ENCODE data around the gene DNAJC25. TPM values are rescaled to one million over a fixed set of nuclear protein-coding genes. Genes with fewer than 3 reads are reported as not detected.

Gene DNAJC25
- total and polyA plus RNA-seq, 2 of the 13 experiments (the other 11 are each of a cell fraction or from before 2014, with no cell fraction given) = 5.7 to 10.2 TPM

- H2AFZ ChIP-seq (ENCODE audit: low read length) = no peak overlapping the region
- H3K79me2 ChIP-seq (ENCODE audit: insufficient read depth, low read length) = peaks cover 10% of the 10 kb centered on the region
- ChIA-PET POLR2A (no interaction called here), CTCF (ENCODE audit: low intra/inter-chr PET ratio, low total read pairs) (no interaction called here)
- in situ Hi-C loops (cut with HindIII; ENCODE audit: extremely low pct_ligation_motif_present, low pct_unique_long_range_greater_than_20kb) = no loop called here
- no peak overlapping the region for H3K4me3 ChIP-seq (replicated peaks in 1 of 3; ENCODE audit: insufficient read depth in 1 of 3, low read depth in 2 of 3, low read length in 3 of 3)
- H3K4me2 ChIP-seq (ENCODE audit: low read depth, low read length) = no peak overlapping the region
- 37% methylated on average over 8 of the region's 8 CpGs for WGBS (ENCODE audit: low lambda C conversion rate)
- H4K20me1 ChIP-seq (ENCODE audit: insufficient read depth, low read length) = 0 out of 2 replicates have a peak, but pooled peaks cover 4% of the 10 kb centered on the region
- ATAC-seq (no peak), DNase-seq (ENCODE audit: low spot score) (no peak), FAIRE-seq (no peak)
- no peaks in the 10 kb centered on the region for H3K36me3 ChIP-seq (replicated peaks in 1 of 2; ENCODE audit: control insufficient read depth in 1 of 2, insufficient read depth in 2 of 2, low read length in 2 of 2)
- no peak overlapping the region for H3K9ac ChIP-seq (ENCODE audit: insufficient read depth, low read depth, low read length)
- H3K27ac ChIP-seq (ENCODE audit: extremely low read length, insufficient read depth, low read length) = no peak overlapping the region
- no peaks in the 10 kb centered on the region for H3K9me3 ChIP-seq (ENCODE audit: low read length)
- BruUV-seq (replicated peaks) = no TSS peak
- H3K27me3 ChIP-seq (ENCODE audit: control insufficient read depth in 1 of 2, insufficient read depth in 2 of 2, low read length in 2 of 2) = no peaks in the 10 kb centered on the region; a peak in 1 of 5 replicates
- intact Hi-C loops (cut with micrococcal nuclease; ENCODE audit: unreplicated experiment) = no loop called here
- H3K4me1 ChIP-seq (ENCODE audit: insufficient read depth, low read length) = peaks cover 20% of the 10 kb centered on the region
- TF ChIP-seq ZKSCAN8 (CRISPR knock-in tag; IDR thresholded peaks at IDR 0.05; ENCODE audit: borderline replicate concordance) (no peak), NAIF1 (CRISPR knock-in tag; IDR thresholded peaks at IDR 0.05; ENCODE audit: borderline replicate concordance) (no peak), JUN (CRISPR knock-in tag; IDR thresholded peaks at IDR 0.05) (no peak), TBP (CRISPR knock-in tag; IDR thresholded peaks at IDR 0.05) (no peak), RFXANK (CRISPR knock-in tag; IDR thresholded peaks at IDR 0.05) (no peak), YEATS4 (CRISPR knock-in tag; IDR thresholded peaks at IDR 0.05; ENCODE audit: borderline replicate concordance) (no peak), HIVEP1 (CRISPR knock-in tag; IDR thresholded peaks at IDR 0.05) (no peak), ZKSCAN5 (CRISPR knock-in tag; IDR thresholded peaks at IDR 0.05) (no peak), ZBTB26 (CRISPR knock-in tag; IDR thresholded peaks at IDR 0.05; ENCODE audit: borderline replicate concordance) (no peak), ZNF589 (CRISPR knock-in tag; conservative IDR thresholded peaks at IDR 0.05) (no peak), ZSCAN12 (CRISPR knock-in tag; IDR thresholded peaks at IDR 0.05) (no peak), KLF16 (CRISPR knock-in tag; IDR thresholded peaks at IDR 0.05) (no peak), DDIT3 (CRISPR knock-in tag; IDR thresholded peaks at IDR 0.05) (no peak), AHR (CRISPR knock-in tag; IDR thresholded peaks at IDR 0.05) (no peak), ZNF781 (CRISPR knock-in tag; IDR thresholded peaks at IDR 0.05; ENCODE audit: borderline replicate concordance, not compliant biosample characterization) (no peak), ZNF350 (CRISPR knock-in tag; IDR thresholded peaks at IDR 0.05; ENCODE audit: borderline replicate concordance, low read depth) (no peak), ZKSCAN1 (IDR thresholded peaks at IDR 0.05; ENCODE audit: low read length) (no peak), SPEN (CRISPR knock-in tag; IDR thresholded peaks at IDR 0.05; ENCODE audit: low read depth) (no peak), SRY (CRISPR knock-in tag; IDR thresholded peaks at IDR 0.05) (no peak)
Observed at GRCh38 chr9:111658943-111659342, 27.8 kb downstream of the DNAJC25 start.

Data from HepG2 (cell line).